GM19468 (cell line): ENCODE measurements around the gene DNAJA3.

Experiments
- ATAC-seq: cut with Tn5 transposase; IDR thresholded peaks from one replicate; pipeline ENCODE4 v1.9.1; 2021; ENCODE audit warnings: mild to moderate bottlenecking, moderate library complexity, moderate number of reproducible peaks; ENCODE audit not compliant: unreplicated experiment; ENCODE audit errors: extremely low read depth

The DNAJA3 gene

DNA sequence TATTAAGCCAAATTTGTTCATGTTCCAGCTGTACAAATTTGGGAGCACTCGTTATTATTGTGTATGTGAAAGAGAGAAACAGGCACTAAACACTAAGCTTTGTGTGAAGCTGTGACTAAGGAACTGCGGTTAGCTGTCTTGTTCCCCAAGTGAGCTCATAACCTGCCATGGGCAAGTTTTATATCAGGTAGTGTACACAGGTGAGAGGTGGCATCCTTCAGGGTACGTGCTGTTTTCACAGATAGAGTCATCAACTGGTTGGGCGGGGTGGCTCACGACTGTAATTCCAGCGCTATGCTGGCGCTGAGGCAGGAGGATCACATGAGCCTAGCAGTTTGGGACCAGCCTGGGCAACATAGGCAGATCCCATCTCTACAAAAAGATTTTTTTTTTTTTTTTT lies 2.8 kb downstream of the DNAJA3 start:
- no peak for ATAC-seq

DNA sequence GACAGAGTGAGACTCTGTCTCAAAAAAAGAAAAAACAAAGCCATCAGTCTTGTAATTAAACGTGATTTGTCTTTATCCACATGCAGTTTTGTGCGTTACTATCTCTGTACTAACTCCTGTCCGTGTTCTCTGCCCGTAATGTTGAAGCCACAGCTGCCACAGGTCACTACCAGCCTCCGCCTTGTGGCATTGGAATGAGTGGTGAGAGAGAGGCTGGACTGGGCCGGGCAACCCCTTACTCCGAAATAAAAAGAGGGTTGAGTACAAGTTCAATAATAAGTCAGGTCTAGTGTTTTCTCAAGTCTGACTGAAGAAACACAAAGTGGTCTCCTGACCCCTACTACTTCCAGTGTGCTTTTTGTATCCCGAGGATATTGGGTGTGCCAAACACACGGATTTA lies 5.4 kb downstream of the DNAJA3 start:
- no peak for ATAC-seq

DNA sequence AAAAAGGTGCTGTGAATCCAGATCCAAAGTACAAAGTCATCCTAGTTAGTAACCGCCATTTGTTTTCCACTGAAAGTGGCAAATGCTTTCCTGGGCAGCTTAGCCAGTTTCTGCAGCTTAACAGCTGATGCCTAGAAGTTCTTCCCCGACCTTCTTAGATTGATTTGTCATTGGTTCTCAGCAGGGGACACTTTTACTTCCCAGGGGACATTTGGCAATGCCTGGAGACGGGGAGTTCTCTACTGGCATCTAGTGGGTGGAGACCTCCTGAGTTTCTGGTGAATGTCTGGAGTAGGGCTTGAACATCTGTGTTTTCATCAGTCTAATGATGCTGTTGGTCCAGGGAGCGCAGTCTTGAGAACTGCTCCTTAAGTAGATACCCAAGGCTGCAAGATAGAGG lies 7.6 kb downstream of the DNAJA3 start:
- ATAC-seq, result no peak

DNA sequence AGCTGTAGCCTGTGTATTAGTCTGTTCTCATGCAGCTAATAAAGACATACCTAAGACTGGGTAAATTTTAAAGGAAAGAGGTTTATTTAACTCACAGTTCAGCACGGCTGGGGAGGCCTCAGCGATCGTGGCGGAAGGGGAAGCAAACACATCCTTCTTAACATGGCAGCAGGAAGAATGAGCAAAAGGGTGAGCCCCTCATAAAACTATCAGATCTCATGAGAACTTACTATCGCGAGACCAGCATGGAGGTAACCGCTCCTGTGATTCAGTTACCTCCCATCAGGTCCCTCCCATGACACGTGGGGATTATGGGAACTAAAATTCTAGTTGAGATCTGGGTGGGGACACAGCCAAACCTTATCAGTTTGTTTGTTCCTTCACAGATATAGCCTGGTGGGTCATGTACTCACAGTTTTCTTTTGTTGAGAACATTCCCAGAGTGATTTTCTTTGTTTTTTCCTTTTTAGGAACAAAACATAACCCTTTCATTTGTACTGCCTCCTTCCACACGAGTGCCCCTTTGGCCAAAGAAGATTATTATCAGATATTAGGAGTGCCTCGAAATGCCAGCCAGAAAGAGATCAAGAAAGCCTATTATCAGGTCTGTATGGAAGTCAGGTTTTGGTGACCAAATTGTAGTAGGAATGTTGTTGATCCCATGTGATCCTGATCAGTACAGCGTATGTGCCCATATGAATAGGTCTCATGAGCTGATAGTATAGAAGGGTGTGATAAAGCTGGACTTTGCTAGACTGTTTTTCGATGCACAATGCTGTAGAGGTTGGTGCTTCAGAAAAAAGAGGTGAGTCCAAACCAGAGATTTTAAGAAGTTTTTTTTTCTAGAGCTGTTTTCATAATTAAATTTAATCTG lies 8.5 kb downstream of the DNAJA3 start:
- no peak for ATAC-seq

DNA sequence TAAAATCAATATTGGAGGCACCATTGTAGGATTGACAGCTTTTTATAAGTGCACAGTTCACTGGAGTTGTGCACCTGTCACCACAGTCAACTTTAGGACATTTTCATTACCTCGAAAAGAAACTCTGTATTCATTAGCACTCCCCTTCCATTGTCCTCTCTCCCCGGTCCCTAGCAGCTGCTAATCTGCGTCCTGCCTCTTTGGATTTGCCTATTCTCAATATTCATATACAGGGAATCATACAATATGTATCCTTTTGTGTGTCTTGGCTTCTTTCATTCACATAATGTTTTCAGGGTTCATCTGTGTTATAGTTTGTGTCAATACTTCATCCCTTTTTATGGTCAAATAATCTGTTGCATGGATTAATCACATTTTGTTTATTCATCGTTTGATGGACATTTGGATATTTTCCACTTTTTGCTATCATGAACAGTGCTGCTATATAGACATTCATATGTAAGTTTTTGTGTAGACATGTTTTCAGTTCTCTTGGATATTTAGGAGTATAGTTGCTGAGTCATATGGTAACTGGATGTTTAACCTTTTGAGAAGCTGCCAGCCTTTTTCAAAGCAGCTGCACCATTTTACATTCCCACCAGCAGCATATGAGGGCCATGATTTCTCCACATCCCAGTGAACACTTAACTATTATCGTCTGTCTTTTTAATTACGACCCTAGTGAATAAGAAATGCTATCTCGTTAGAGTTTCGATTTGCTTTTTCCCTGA lies 9.8 kb downstream of the DNAJA3 start:
- ATAC-seq, result no peak

DNA sequence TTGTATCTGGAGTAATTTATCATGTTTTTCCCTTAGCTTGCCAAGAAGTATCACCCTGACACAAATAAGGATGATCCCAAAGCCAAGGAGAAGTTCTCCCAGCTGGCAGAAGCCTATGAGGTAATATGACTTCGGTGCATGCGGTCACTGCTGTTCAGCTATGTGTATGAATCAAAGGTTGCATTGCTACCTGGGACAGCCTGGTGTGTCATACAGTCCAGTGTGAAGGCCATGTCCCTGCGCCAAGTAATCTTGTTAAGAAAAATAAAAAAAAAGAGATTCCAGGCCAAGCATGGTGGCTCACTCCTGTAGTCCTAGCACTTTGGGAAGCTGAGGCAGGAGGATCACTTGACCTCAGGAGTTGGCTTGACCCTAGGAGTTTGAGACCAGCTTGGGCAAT lies 11.7 kb downstream of the DNAJA3 start:
- ATAC-seq, result no peak

DNA sequence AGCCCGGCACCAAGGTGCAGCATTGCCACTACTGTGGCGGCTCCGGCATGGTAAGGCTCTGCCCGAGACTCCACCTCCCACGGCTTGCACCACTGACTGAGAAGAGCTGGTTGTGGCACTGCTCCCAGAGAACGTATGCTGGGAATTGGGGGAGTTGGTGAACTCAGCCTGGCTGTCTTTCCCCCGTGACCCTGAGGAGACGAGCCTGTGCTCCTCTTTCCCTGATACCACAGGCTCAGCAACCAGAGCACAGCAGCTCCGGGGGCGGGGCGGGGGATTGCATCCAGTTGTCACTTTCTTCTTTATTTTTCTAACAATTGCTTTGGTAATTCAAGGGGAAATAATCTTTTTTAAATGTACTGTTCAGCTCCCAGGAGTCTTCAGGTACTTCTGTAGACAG lies 16.7 kb downstream of the DNAJA3 start:
- no peak for ATAC-seq

DNA sequence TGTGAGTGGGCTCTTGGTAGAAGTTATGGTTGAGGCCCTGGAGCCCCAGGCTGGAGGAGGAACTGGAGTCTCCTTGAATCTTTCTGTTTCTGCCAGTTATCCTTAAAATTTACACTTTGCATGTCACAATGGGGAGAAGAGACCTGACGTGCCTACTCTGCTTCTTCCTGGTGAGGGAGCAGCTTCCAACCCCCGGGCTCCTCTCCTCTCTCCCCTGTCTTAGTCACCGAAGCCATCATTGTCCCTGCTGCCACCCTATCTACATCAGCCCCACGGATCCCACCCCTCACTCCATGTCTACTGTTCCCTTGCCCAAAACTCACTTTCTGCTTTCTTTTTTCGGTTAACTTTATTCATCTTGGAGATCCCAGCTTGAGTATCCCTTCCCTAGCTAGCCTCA lies 17.6 kb downstream of the DNAJA3 start:
- ATAC-seq, result no peak

DNA sequence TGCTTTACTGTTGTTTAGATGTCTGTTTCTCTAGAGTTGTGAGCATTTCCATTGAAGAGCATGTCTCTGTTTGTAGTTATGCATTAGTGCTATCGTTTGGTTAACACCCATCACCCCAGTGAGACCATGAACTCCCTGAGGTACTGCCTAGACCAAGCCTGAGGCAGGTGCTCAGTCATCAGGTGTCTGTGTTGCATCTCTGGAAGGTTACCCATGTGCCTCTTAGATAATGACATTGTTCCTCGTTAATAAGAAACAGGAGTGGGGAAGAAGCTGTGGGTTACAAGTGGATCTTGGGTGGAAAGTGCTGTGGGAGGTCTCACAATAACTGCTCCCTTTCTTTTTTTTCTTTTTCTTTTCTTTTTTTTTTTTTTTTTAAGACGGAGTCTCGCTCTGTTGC lies 18.3 kb downstream of the DNAJA3 start:
- no peak for ATAC-seq

DNA sequence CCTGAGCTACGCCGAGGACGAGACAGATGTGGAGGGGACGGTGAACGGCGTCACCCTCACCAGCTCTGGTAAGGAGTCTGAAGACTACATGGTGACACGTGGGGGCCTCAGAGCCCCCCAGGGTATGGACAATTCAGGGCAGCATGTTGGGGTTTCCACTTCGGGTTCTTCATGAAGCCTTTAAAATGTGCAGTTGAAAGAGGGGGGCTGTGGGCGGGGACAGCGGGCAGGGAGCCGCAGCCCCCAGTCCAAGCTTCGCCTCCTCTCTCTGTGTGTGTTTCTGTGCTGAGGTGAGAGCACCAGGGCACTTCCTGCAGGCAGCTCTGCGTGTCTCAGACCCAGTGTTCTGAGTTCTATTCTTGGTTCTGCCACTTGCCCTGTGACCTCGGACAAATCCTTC lies 24.8 kb downstream of the DNAJA3 start:
- ATAC-seq, result no peak

DNA sequence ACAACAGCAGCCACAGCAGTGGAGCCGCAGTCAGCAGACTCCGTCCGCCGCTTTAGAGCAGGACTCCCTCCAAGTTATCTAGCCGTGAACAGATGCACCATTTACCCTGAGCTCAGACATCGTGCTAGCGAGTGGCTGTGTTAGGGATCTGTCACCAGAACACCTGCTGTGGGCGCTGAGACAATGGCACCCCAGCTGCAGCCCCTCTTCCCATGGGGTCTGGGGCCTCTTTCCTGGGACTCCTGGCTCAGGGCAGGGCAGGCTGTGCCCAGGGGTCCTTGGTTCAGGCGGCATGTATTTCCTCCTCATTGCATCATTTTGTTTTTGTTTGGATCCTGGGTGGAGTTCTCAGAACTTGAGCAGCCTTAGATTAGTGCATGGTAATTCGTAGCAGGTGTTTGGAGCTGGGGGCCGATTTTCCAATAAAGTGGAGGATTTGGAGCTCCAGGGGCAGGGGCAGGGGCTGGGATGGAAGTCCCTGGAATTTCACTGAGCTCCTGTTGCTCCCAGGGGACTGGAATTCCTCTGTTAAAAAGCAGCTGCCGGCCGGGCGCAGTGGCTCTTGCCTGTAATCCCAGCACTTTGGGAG lies 25.4 kb downstream of the DNAJA3 start:
- ATAC-seq, result no peak

DNA sequence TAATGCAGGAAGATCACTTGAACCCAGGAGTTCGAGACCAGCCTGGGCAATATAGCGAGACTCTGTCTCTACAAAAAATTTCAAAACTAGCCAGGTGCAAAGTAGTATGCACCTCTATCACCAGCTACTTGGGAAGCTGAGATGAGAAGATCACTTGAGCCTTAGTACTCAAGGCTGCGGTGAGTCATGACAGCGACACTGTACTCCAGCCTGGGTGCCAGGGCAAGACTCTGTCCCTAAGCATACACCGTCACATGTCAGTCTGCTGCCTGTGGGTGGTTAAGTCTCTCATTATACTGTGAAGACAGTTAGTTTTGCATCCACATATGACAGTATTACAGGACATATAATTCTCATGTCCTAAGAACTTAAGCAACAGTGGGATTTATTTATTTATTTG lies 27.0 kb downstream of the DNAJA3 start:
- ATAC-seq, result no peak

DNA sequence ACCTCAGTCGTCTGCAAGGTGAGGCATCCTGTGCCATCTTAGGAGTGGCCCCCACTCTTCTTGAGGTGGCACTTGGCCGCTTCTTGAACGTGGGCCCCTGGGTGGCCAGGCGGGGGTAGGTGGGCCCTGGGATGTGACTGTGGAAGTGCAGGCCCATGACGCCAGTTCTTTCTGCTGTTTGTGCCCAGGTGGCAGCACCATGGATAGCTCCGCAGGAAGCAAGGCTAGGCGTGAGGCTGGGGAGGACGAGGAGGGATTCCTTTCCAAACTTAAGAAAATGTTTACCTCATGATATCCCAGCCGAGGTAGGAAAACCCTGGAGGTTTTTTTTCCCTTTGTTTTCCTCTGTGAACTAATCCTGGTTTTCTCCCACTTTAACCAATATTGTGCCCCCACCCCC lies 29.0 kb downstream of the DNAJA3 start:
- ATAC-seq, result no peak

DNA sequence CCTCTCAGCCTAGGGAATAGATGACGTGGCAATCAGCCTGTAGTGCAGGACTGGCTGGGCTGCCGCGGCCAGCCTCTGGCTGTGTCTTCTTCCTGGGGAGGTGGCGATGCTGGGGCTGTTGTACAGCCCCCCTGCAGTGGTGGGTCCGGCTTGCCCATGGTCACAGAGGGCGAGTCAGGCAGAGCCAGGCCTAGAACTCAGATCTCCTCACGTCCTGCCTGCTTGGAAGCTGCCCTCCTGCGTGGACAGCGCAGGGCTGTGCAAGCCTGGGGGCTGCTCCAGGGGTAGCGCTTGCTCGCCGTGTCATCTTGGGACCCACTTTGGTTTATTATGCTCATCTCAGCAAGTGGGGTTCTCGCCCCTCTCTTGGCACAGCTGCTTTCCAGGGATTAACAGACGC lies 29.4 kb downstream of the DNAJA3 start:
- ATAC-seq, result no peak

DNA sequence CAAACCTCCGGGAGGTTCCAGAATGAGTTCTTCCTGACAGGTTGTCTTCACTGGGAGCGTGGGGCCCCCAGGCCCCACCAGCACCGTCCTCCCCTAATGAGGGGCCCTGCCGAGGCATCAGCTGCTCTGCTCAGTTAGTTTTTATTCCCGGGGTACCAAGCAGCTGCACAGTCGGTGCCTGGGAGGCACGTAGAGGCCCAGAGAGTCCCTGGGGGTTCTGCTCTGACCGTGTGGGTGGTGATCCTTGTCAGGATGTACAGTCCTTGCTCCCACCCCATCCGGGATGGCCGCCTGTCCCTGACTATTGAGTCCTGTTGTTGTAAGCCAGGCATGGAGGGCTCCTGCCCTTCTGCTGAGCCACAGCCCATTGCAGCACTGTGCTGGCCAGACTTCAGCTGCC lies 30.3 kb downstream of the DNAJA3 start:
- no peak for ATAC-seq

DNA sequence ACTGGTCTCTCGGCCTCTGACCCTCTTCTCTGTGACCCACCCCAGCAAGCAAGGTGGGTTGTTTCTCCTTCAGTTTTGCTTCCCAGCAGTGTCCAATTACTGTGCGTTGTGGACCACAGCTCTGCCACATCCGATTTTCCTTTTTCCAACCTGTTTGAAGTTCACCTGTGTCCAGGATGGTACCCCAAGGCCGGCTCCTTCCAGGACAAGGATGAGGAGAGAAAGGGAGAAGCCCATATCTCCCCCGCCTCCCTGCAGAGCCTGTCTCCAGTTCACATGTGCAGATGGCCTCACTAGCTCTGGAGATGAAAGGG lies 35.2 kb downstream of the DNAJA3 start:
- ATAC-seq, result no peak

DNA sequence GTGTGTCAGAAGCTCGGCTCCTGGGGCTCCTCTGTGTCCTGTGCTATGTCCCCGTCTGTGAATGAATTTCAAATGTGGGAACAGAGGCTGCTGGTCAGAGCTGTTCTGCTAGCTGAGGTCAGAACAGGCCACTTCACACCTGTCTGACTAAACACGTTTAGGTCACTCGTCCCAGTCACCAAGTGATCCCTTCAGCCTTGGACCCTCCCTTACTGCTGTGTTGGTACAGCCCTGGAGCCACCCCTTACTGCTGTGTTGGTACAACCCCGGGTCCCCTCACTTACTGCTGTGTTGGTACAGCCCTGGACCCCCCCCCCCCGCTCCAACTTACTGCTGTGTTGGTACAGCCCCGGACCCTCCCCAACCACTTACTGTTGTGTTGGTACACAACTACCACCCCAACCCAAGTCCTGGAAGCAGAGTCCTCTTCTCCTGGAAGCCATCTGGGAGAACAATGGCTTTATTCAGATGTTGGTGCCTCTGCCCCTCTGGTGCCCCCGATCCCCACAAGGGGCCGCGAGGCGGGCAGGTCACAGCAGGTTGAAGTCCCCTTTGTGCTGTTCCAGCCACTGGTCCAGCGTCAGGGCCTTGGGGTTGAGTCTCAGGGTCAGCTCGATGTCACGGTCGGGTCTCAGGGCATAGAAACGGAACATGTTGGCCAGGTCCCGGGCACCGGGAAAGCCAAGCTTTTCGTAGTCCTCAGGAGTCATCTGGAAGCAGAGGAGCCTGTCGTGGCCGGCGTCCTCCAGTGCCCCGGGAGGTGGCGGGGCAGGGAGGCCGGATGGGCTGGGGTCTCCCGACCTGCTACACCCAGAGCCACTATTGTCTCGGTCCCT lies 35.8 kb downstream of the DNAJA3 start:
- no peak for ATAC-seq

DNA sequence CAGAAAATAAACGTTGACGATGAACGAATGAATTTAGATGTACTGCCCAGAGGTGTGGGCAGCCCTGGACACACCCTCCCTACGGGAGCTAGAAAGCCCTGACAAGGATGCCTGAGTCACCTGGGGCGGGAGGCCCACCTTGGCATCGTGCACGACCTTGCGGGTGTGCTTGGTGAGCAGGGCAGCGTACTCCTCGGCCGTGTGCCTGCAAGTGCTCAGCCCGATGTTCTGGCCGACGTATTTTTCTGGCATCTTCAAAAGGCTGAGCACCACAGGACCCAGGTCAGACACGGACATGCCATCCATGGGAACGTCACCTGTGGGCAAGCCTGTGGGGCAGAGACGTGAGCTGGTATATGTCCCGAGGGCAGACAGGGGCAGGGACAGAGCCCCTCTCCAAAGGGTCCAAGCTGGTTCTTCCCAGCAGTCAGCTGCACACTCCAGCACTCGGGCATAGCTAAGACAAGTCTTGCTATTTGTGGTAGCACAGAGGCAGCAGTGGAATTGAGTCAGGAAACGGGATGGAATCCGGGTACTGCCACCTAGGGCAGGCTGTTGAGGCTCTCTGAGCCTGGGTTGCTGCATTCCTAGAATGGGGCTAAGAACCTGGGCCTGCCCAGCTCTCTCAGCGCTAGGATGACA lies 38.0 kb downstream of the DNAJA3 start:
- ATAC-seq, result no peak

DNA sequence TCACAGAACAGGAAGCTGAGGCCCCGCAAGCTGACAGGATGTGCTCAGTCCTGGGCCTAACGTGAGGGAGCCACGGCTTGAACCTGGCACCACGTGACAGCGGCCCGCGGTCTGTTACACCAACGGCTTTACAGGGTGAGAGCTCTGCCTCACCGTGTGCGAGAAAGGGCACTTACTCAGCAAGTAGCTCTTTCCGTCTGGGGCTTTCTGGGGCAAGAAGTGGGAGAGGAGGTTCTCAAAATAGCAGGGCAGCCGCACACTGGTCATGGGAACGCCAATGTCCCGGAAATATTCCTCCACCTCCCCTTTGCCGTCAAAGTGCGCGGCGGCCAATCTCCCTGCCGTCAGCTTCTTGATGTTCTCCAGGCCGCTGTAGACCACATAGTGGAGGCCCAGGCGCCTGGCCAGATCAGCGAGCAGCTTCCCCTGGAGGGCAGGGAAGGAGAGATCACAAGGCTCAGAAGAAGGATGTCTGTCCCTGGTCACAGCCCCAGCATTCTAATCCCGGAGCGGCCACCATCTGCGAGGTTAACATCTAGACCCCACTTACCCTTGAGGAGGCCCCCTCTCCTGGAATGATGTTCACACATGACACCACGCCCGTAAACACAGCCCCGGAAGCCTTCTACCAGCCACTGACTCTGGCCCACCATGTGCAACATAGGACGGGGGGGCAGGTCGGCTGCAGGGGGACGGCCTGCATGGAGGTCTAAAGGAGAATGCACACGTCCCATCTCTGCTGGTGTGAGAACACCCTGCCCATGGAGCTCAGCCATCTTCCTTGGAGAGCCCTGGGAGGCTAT lies 40.5 kb downstream of the DNAJA3 start:
- no peak for ATAC-seq
